K562 (cell line): ENCODE results near the gene HMBS. TPM values are rescaled to one million over a fixed set of nuclear protein-coding genes. Genes with fewer than 3 reads are reported as not detected.

Source experiments
- ARID2 ChIP-seq: fragments of 450-650 bp; IDR thresholded peaks from 2 replicates; pipeline ENCODE4 v1.6.1; 2017; ENCODE audit warnings: antibody characterized with exemption, mild to moderate bottlenecking
- CBX3 ChIP-seq, 2 experiments: IDR thresholded peaks; 1 replicate in 1 of 2; 2 replicates in 1 of 2; pipeline ENCODE4 v1.6.1; 2012; ENCODE audit warnings: inconsistent platforms in 2 of 2, low read length in 2 of 2, borderline replicate concordance in 1 of 2, control low read depth in 1 of 2
- ETS1 ChIP-seq: conservative IDR thresholded peaks from 2 replicates; pipeline ENCODE4 v1.6.1; 2011; ENCODE audit warnings: low read depth, mild to moderate bottlenecking, low read length; ENCODE audit not compliant: control insufficient read depth
- GTF3C2 ChIP-seq: IDR thresholded peaks from 3 replicates; pipeline ENCODE4 v1.6.1; 2011; ENCODE audit warnings: borderline replicate concordance, mild to moderate bottlenecking, moderate library complexity; ENCODE audit not compliant: insufficient read length; ENCODE audit errors: extremely low read depth
- LCOR ChIP-seq: sonication (generic); formaldehyde crosslinking; IDR thresholded peaks from 2 replicates; pipeline ENCODE4 v1.8.0; 2022; ENCODE audit warnings: mild to moderate bottlenecking, missing genetic modification reagents
- MAX ChIP-seq: sonication (generic); formaldehyde crosslinking; IDR thresholded peaks from 2 replicates; pipeline ENCODE4 v1.9.0; 2022; ENCODE audit warnings: mild to moderate bottlenecking, missing genetic modification reagents
- MED1 ChIP-seq: sonication (generic); formaldehyde crosslinking; IDR thresholded peaks from 2 replicates; pipeline ENCODE4 v1.8.1; 2023; ENCODE audit warnings: missing genetic modification reagents, borderline replicate concordance
- PTTG1 ChIP-seq: fragments of 450-650 bp; IDR thresholded peaks from 2 replicates; pipeline ENCODE4 v1.6.1; 2016; ENCODE audit warnings: low read depth, mild to moderate bottlenecking, missing genetic modification characterization, missing compliant biosample characterization
- RNF219 ChIP-seq: fragments of 250-450 bp; sonication (Bioruptor Pico); IDR thresholded peaks from 2 replicates; pipeline ENCODE4 v1.5.0; 2022; ENCODE audit warnings: mild to moderate bottlenecking
- SAFB ChIP-seq: fragments of 200-400 bp; formaldehyde crosslinking; IDR thresholded peaks from 2 replicates; pipeline ENCODE4 v1.6.1; 2017; ENCODE audit warnings: low read depth, low read length, borderline replicate concordance
- SRSF7 ChIP-seq: fragments of 200-400 bp; formaldehyde crosslinking; optimal IDR thresholded peaks from 2 replicates; pipeline ENCODE3; 2017; ENCODE audit warnings: mild to moderate bottlenecking, low read depth, low read length
- STAT6 ChIP-seq: sonication (generic); formaldehyde crosslinking; IDR thresholded peaks from 2 replicates; pipeline ENCODE4 v1.8.1; 2023; ENCODE audit warnings: mild to moderate bottlenecking, missing genetic modification reagents
- TAF1 ChIP-seq: IDR thresholded peaks from 2 replicates; pipeline ENCODE4 v1.6.1; 2011; ENCODE audit warnings: mild to moderate bottlenecking, low read length, moderate library complexity; ENCODE audit not compliant: insufficient read depth, control insufficient read depth, severe bottlenecking; ENCODE audit errors: extremely low read depth
- THRAP3 ChIP-seq: fragments of 450-650 bp; IDR thresholded peaks from 2 replicates; pipeline ENCODE4 v1.6.1; 2016; ENCODE audit warnings: mild to moderate bottlenecking, inconsistent platforms, borderline replicate concordance
- ZNF395 ChIP-seq: fragments of 200-800 bp; sonication (Bioruptor generic); IDR thresholded peaks from 2 replicates; pipeline ENCODE4 v1.6.1; 2017; ENCODE audit warnings: missing genetic modification characterization, missing compliant biosample characterization
- ZNF551 ChIP-seq: fragments of 250-450 bp; sonication (Bioruptor Pico); IDR thresholded peaks from 2 replicates; pipeline ENCODE4 v1.5.0; 2021; ENCODE audit warnings: mild to moderate bottlenecking, moderate library complexity
- polyA plus RNA-seq, 8 experiments: library from polyadenylated mRNA; depleted of rRNA in 4 of 8; stranded (reverse) in 5 of 8; unstranded in 3 of 8; fragments of >200 nt; fragmentation: Nextera tagmentation in 2 of 8; fragmentation: Illumina TruSeq in 1 of 8; extraction: Ambion mirVana in 2 of 8; extraction: Trizol in 1 of 8; gene quantifications; 2 replicates each; pipeline versions ENCODE4 v1.2.1 to v1.2.3, GENCODE V29; 2011 to 2014; ENCODE audit warnings: inconsistent platforms in 1 of 8, missing spikeins in 1 of 8
- total RNA-seq, 7 experiments: library from RNA; depleted of rRNA in 6 of 7; stranded (reverse); fragments of >200 nt in 6 of 7; fragmentation: Illumina TruSeq in 2 of 7; extraction: Trizol in 2 of 7; gene quantifications; 2 replicates each; pipeline versions ENCODE4 v1.2.1 to v1.2.3, GENCODE V29; 2011 to 2021; ENCODE audit warnings: low replicate concordance in 1 of 7

The HMBS gene
- total and polyA plus RNA-seq, 9 of the 15 experiments (the other 6 are each of a cell fraction or from before 2014, with no cell fraction given): 56.9 to 385 (median 286) TPM

GRCh38 chr11:119085437-119085847 lies 761 bp downstream of the HMBS start (continued):
- TF ChIP-seq MAX (peak; percentile 57; the same call in 1 of the 2 replicates), STAT6 (no peak), LCOR (CRISPR knock-in tag) (no peak), MED1 (CRISPR knock-in tag) (no peak), PTTG1 (tag) (no peak), SRSF7 (no peak), TAF1 (peak; percentile 56), ARID2 (no peak), RNF219 (CRISPR knock-in tag) (no peak), ETS1 (0 out of 2 replicates have a peak, but pooled peaks have one; percentile 46), ZNF395 (CRISPR knock-in tag) (no peak), ZNF551 (CRISPR knock-in tag) (no peak), SAFB (no peak), GTF3C2 (no peak), CBX3 (IDR thresholded peaks at IDR 0.05; ENCODE audit: borderline replicate concordance in 1 of 2, low read length in 2 of 2) (no peak; a peak in 1 of 3 replicates), THRAP3 (no peak)
